GM21528 (cell line): ENCODE results near the gene MOB3B.

Source experiments
- ATAC-seq: cut with Tn5 transposase; IDR thresholded peaks from one replicate; pipeline ENCODE4 v1.9.1; 2021; ENCODE audit warnings: mild to moderate bottlenecking, moderate library complexity; ENCODE audit not compliant: unreplicated experiment, low FRiP score

Gene MOB3B

GRCh38 chr9:27542508-27542907 lies 12.9 kb upstream of the MOB3B start:
- ATAC-seq: no peak

GRCh38 chr9:27541740-27542139 lies 12.1 kb upstream of the MOB3B start:
- ATAC-seq: no peak

GRCh38 chr9:27540502-27540901 lies 10.9 kb upstream of the MOB3B start:
- ATAC-seq: no peak

GRCh38 chr9:27539479-27540441 lies 10.1 kb upstream of the MOB3B start:
- no peak for ATAC-seq

- ATAC-seq: no peak
These were observed 9.0 kb upstream of the MOB3B start for GRCh38 chr9:27538647-27539046.

GRCh38 chr9:27537756-27538155 lies 8.1 kb upstream of the MOB3B start:
- no peak for ATAC-seq

- ATAC-seq: no peak
These were observed 7.4 kb upstream of the MOB3B start for GRCh38 chr9:27537027-27537435.

- ATAC-seq: no peak
These were observed 6.6 kb upstream of the MOB3B start for GRCh38 chr9:27536168-27536567.

GRCh38 chr9:27535701-27536118 lies 6.1 kb upstream of the MOB3B start:
- no peak for ATAC-seq

- no peak for ATAC-seq
These were observed 5.1 kb upstream of the MOB3B start for GRCh38 chr9:27534658-27535209.

- no peak for ATAC-seq
These were observed 4.5 kb upstream of the MOB3B start for GRCh38 chr9:27534131-27534530.

GRCh38 chr9:27533311-27533710 lies 3.7 kb upstream of the MOB3B start:
- no peak for ATAC-seq

GRCh38 chr9:27532046-27532445 lies 2.4 kb upstream of the MOB3B start:
- ATAC-seq: no peak

GRCh38 chr9:27530915-27531755 lies 1.5 kb upstream of the MOB3B start:
- no peak for ATAC-seq

- ATAC-seq: peak; percentile 51
These were observed 713 bp downstream of the MOB3B start for GRCh38 chr9:27528886-27529315.

- peak; percentile 58 for ATAC-seq
These were observed 1.3 kb downstream of the MOB3B start for GRCh38 chr9:27528076-27528885.

- ATAC-seq: no peak
These were observed 1.9 kb downstream of the MOB3B start for GRCh38 chr9:27527702-27528075.

- ATAC-seq: no peak
These were observed 5.4 kb downstream of the MOB3B start, which contains the start of gene IFNK for GRCh38 chr9:27524236-27524635. TSS of gene IFNK (plus strand) at chr9:27524290. CDS start at chr9:27524337, 47 bp downstream.

- ATAC-seq: no peak
These were observed 6.5 kb downstream of the MOB3B start for GRCh38 chr9:27523141-27523540.

- ATAC-seq: no peak
These were observed 8.6 kb downstream of the MOB3B start for GRCh38 chr9:27520986-27521385.
